Lung (tissue), 16 donors: ENCODE data around the gene RINL. TPM values are rescaled to one million over a fixed set of nuclear protein-coding genes. Genes with fewer than 3 reads are reported as not detected.

ENCODE experiments used
- ATAC-seq: fragments of 200-7000 bp; cut with Tn5 transposase; one replicate; pipeline ENCODE4 v1.9.1; 2020; ENCODE audit warnings: moderate number of reproducible peaks; ENCODE audit not compliant: insufficient read depth, low FRiP score
- DNase-seq, 3 donors: peaks; one replicate each; pipeline ENCODE4 v3.0.0-alpha.2; 2013 to 2017
- H3K27ac ChIP-seq, 2 donors: one replicate each; pipeline ENCODE4 v1.5.1; 2013; ENCODE audit warnings: mild to moderate bottlenecking in 2 of 2, moderate library complexity in 2 of 2, control low read depth in 1 of 2, inconsistent platforms in 1 of 2, low read depth in 1 of 2, low read length in 1 of 2
- H3K27me3 ChIP-seq, 3 donors: one replicate each; pipeline ENCODE4 v1.5.1; 2013; ENCODE audit warnings: low read length in 2 of 3; ENCODE audit not compliant: control insufficient read depth in 3 of 3, insufficient read depth in 3 of 3
- H3K36me3 ChIP-seq, 4 donors: one replicate each; pipeline ENCODE4 v1.5.1; 2013; ENCODE audit warnings: low read length in 4 of 4, mild to moderate bottlenecking in 1 of 4, moderate library complexity in 1 of 4; ENCODE audit not compliant: control insufficient read depth in 4 of 4, insufficient read depth in 4 of 4
- H3K4me1 ChIP-seq, 5 donors: one replicate each; pipeline ENCODE4 v1.5.1; 2013; ENCODE audit warnings: low read length in 5 of 5, mild to moderate bottlenecking in 2 of 5, moderate library complexity in 1 of 5; ENCODE audit not compliant: control insufficient read depth in 5 of 5, insufficient read depth in 5 of 5
- H3K4me3 ChIP-seq: one replicate; pipeline ENCODE4 v1.5.1; 2013; ENCODE audit warnings: mild to moderate bottlenecking, control low read depth, moderate library complexity
- H3K9ac ChIP-seq, 2 donors: one replicate each; pipeline ENCODE4 v1.5.1; 2013; ENCODE audit warnings: low read length in 2 of 2, control low read depth in 1 of 2; ENCODE audit not compliant: insufficient read depth in 1 of 2
- H3K9me3 ChIP-seq, 4 donors: one replicate each; pipeline ENCODE4 v1.5.1; 2013; ENCODE audit warnings: low read length in 3 of 4, mild to moderate bottlenecking in 1 of 4, moderate library complexity in 1 of 4; ENCODE audit not compliant: control insufficient read depth in 4 of 4, insufficient read depth in 3 of 4
- CTCF ChIP-seq: IDR thresholded peaks from 2 replicates; pipeline ENCODE4 v1.5.1; 2012; ENCODE audit warnings: mild to moderate bottlenecking; ENCODE audit errors: control extremely low read depth, extremely low read depth
- WGBS, 2 donors: extraction: QIAGEN DNeasy Blood & Tissue Kit; methylation state at CpG; one replicate each; pipeline ENCODE4 v1.1.7; 2013; 5-methylcytosine and 5-hydroxymethylcytosine counted together
- long read RNA-seq, 5 donors: transcript quantifications; one replicate each; lab custom pipeline, GENCODE V29; 2026
- polyA plus RNA-seq, 2 donors: library from polyadenylated mRNA; stranded (reverse); fragments of 200-250 nt; gene quantifications; one replicate each; pipeline ENCODE4 v1.2.1, GENCODE V29; 2013
- total RNA-seq, 2 donors: library from RNA; depleted of rRNA in 1 of 2; stranded (reverse); fragments of >200 nt in 1 of 2; gene quantifications; one replicate each; pipeline ENCODE4 v1.2.1, GENCODE V29; 2014 to 2021
- donor health status: control.
- donor health status: control.
- donor health status: Bipolar disorder and iron deficiency.
- donor health status: healthy.
- donor health status: DM: yes; HTN: yes; CAD: no.

RINL gene
- 10 to 100 TPM in 1 of 2 donors, 1 to 10 TPM in 1; 7.0 to 17.0 TPM for total RNA-seq
- polyA plus RNA-seq = 10 to 100 TPM; 13.8 to 24.0 TPM
- long read RNA-seq, donor 1, partial matches to known transcripts = 0 of 4 reads
- long read RNA-seq, donor 1, other reads (novel, unspliced or antisense) = 0 of 4 reads
- long read RNA-seq, donor 2, partial matches to known transcripts = 0 of 1 reads
- long read RNA-seq, donor 2, other reads (novel, unspliced or antisense) = 0 of 1 reads
- long read RNA-seq, donor 3, partial matches to known transcripts = 0 of 1 reads
- long read RNA-seq, donor 3, other reads (novel, unspliced or antisense) = 0 of 1 reads
- long read RNA-seq, donor 4 = 0 reads
- long read RNA-seq, donor 5, partial matches to known transcripts = 0 of 3 reads
- long read RNA-seq, donor 5, other reads (novel, unspliced or antisense) = 0 of 3 reads

GRCh38 chr19:38877781-38878574 is at the start of gene RINL:
TSS of gene RINL (minus strand) at chr19:38878275. CDS start at chr19:38876742, 1,533 bp downstream.
- ATAC-seq (peak; percentile 58), DNase-seq (peak in 1 of 3 donors; percentile 28)
- H3K4me1 ChIP-seq = peaks cover 0 to 11% (median 2%) of the 10 kb centered on the region in 5 donors
- H3K9ac ChIP-seq = peak within 1 kb of the TSS in 1 of 2 donors; percentile 5
- no peak for TF ChIP-seq CTCF
- no peaks in the 10 kb centered on the region for H3K27me3 ChIP-seq
- WGBS, 2 donors = 7 to 22% methylated on average over 11 of the region's 11 CpGs
- H3K36me3 ChIP-seq = peaks cover 0 to 17% (median 2%) of the 10 kb centered on the region in 4 donors
- H3K27ac ChIP-seq = peak within 1 kb of the TSS in 1 of 2 donors; percentile 79
- no peak within 1 kb of the TSS for H3K4me3 ChIP-seq
- H3K9me3 ChIP-seq = no peaks in the 10 kb centered on the region

- Histone ChIP-seq H3K27me3 (no peaks in the 10 kb centered on the region), H3K36me3 (peaks cover 8 to 19% (median 14%) of the 10 kb centered on the region in 4 donors), H3K9ac (no peak overlapping the region), H3K4me3 (no peak overlapping the region), H3K9me3 (no peaks in the 10 kb centered on the region), H3K4me1 (peaks cover 0 to 2% (median 0%) of the 10 kb centered on the region in 5 donors), H3K27ac (no peak overlapping the region)
- WGBS, 2 donors = 91 to 97% methylated on average over 7 of the region's 7 CpGs
- no peak for TF ChIP-seq CTCF
- no peak for DNase-seq
- no peak for ATAC-seq
These were observed 46.3 kb upstream of the RINL start for GRCh38 chr19:38924388-38924787.

GRCh38 chr19:38922482-38922881 is 44.4 kb upstream of the RINL start:
- Histone ChIP-seq H3K36me3 (peaks cover 8 to 19% (median 14%) of the 10 kb centered on the region in 4 donors), H3K4me1 (no peaks in the 10 kb centered on the region), H3K9me3 (no peaks in the 10 kb centered on the region), H3K27ac (no peak overlapping the region), H3K4me3 (no peak overlapping the region), H3K27me3 (no peaks in the 10 kb centered on the region), H3K9ac (no peak overlapping the region)
- whole genome bisulfite sequencing, 2 donors = 90 to 91% methylated on average over 5 of the region's 5 CpGs
- no peak for ATAC-seq
- no peak for DNase-seq
- TF ChIP-seq CTCF = no peak
